BE2C (cell line): ENCODE results near the gene PARN.

Experiments used
- DNase-seq: peaks from one replicate; pipeline ENCODE4 v3.0.0-alpha.2; 2020
- H3K27me3 ChIP-seq: fragments of 250-450 bp; sonication (Bioruptor Pico); 2 replicates; pipeline ENCODE4 v1.5.1; 2020; ENCODE audit warnings: mild to moderate bottlenecking
- H3K36me3 ChIP-seq: fragments of 250-450 bp; sonication (Bioruptor Pico); 2 replicates; pipeline ENCODE4 v1.5.1; 2020; ENCODE audit warnings: mild to moderate bottlenecking
- H3K4me1 ChIP-seq: fragments of 250-450 bp; sonication (Bioruptor Pico); 2 replicates; pipeline ENCODE4 v1.5.1; 2020
- H3K4me3 ChIP-seq: 2 replicates; pipeline ENCODE4 v1.5.1; 2011; ENCODE audit warnings: low read depth, low read length
- H3K9me3 ChIP-seq: fragments of 250-450 bp; sonication (Bioruptor Pico); 2 replicates; pipeline ENCODE4 v1.5.1; 2020
- CTCF ChIP-seq: IDR thresholded peaks from 2 replicates; pipeline ENCODE4 v1.5.1; 2012; ENCODE audit warnings: mild to moderate bottlenecking, low read depth, low read length

PARN gene

GRCh38 chr16:14462811-14463210 is 167.2 kb downstream of the PARN start:
- H3K4me1 ChIP-seq = no peaks in the 10 kb centered on the region
- no peak for TF ChIP-seq CTCF
- H3K27me3 ChIP-seq = no peaks in the 10 kb centered on the region
- H3K36me3 ChIP-seq = no peaks in the 10 kb centered on the region; the same call in 1 of the 2 replicates
- peaks cover 7% of the 10 kb centered on the region; the same call in 1 of the 2 replicates for H3K9me3 ChIP-seq
- DNase-seq = no peak
- no peak overlapping the region for H3K4me3 ChIP-seq

GRCh38 chr16:14460726-14461125 is 169.3 kb downstream of the PARN start:
- Histone ChIP-seq H3K4me1 (no peaks in the 10 kb centered on the region), H3K36me3 (no peaks in the 10 kb centered on the region; the same call in 1 of the 2 replicates), H3K4me3 (no peak overlapping the region), H3K27me3 (no peaks in the 10 kb centered on the region), H3K9me3 (peaks cover 7% of the 10 kb centered on the region; the same call in 1 of the 2 replicates)
- no peak for TF ChIP-seq CTCF
- no peak for DNase-seq

DNA sequence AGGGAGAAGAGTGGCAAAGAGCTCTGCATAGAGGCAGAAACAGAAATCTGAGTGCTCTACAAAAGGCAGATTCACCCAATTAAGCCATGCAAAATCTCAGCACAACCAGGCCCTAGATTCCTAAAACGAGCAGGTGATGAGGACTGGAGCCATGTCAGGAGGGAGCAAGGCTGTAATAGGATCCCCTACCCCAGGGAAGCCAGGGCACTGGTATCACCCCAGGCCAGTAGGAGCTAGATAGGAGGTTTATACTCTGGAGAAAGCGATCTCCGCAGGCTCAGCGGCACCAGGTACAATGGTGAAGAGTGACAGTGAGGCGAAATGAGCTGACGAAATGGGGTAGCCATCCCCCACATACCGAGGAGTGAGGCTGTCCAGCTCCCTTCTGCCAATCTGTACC is 171.5 kb downstream of the PARN start:
- Histone ChIP-seq H3K4me1 (no peaks in the 10 kb centered on the region), H3K4me3 (no peak overlapping the region), H3K36me3 (no peaks in the 10 kb centered on the region; the same call in 1 of the 2 replicates), H3K9me3 (no peaks in the 10 kb centered on the region), H3K27me3 (no peaks in the 10 kb centered on the region)
- DNase-seq = no peak
- TF ChIP-seq CTCF = no peak

- no peak for DNase-seq
- Histone ChIP-seq H3K27me3 (no peaks in the 10 kb centered on the region), H3K4me1 (no peaks in the 10 kb centered on the region), H3K9me3 (no peaks in the 10 kb centered on the region), H3K4me3 (no peak overlapping the region), H3K36me3 (no peaks in the 10 kb centered on the region; the same call in 1 of the 2 replicates)
- no peak for TF ChIP-seq CTCF
These were observed 173.1 kb downstream of the PARN start for GRCh38 chr16:14456793-14457481.

DNA sequence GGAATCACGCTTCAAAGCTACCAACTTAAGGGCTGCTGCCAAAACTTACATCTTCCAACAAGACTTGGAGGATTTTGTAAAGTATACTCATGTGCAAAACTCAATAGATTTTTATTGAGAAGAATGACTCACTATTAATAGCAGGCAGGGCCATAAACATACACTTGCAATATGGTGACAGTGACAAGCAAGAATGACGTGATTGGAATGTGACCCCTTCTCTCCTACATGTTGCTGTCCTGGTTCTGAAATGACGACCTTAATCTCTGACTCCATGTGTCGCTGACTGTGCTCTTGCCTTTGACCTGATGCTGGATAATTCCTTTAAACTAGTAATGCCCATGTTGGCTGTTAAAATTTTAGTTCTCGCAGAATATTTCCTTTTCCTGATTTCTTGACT is 174.5 kb downstream of the PARN start:
- H3K9me3 ChIP-seq = no peaks in the 10 kb centered on the region
- TF ChIP-seq CTCF = no peak
- no peaks in the 10 kb centered on the region for H3K4me1 ChIP-seq
- H3K36me3 ChIP-seq = no peaks in the 10 kb centered on the region
- no peak overlapping the region for H3K4me3 ChIP-seq
- no peaks in the 10 kb centered on the region for H3K27me3 ChIP-seq
- no peak for DNase-seq

DNA sequence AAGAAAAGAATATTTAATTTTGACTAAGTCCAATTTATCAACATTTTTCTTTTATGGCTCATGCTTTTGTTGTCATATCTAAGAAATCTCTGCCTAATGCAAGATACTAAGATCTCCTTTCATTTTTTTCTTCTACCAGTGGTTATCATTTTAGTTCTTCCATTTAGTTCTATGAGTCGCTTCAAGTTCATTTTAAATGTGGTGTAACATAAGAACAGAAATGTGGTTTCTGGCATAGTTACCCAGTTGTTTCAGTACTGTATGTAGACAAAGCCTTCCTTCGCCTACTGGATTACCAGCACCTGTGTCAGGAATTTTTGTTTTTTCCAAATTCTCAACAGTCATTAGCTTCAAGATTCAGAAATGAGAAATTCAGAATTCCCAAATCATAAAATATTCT is 175.7 kb downstream of the PARN start:
- DNase-seq = no peak
- Histone ChIP-seq H3K9me3 (no peaks in the 10 kb centered on the region), H3K4me1 (peaks cover 6% of the 10 kb centered on the region; the same call in 1 of the 2 replicates), H3K27me3 (no peaks in the 10 kb centered on the region), H3K36me3 (no peaks in the 10 kb centered on the region), H3K4me3 (no peak overlapping the region)
- TF ChIP-seq CTCF = no peak
